ENCODE results near the gene SPANXN4.

SPANXN4 gene, protein sequence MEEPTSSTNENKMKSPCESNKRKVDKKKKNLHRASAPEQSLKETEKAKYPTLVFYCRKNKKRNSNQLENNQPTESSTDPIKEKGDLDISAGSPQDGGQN

GRCh38 chrX:143025628-143026027 is at the start of gene SPANXN4:
TSS of gene SPANXN4 (plus strand) at chrX:143025928. CDS start at chrX:143026015, 87 bp downstream.
- Mint-ChIP-seq H3K4me1 (ENCODE audit: low read depth) (no peaks in the 10 kb centered on the region), H3K27ac (no peak within 1 kb of the TSS), H3K36me3 (ENCODE audit: low read depth) (no peaks in the 10 kb centered on the region), H3K9me3 (peaks cover under 1% of the 10 kb centered on the region), H3K27me3 (ENCODE audit: low read depth) (no peaks in the 10 kb centered on the region), H3K4me3 (no peak within 1 kb of the TSS)

DNA sequence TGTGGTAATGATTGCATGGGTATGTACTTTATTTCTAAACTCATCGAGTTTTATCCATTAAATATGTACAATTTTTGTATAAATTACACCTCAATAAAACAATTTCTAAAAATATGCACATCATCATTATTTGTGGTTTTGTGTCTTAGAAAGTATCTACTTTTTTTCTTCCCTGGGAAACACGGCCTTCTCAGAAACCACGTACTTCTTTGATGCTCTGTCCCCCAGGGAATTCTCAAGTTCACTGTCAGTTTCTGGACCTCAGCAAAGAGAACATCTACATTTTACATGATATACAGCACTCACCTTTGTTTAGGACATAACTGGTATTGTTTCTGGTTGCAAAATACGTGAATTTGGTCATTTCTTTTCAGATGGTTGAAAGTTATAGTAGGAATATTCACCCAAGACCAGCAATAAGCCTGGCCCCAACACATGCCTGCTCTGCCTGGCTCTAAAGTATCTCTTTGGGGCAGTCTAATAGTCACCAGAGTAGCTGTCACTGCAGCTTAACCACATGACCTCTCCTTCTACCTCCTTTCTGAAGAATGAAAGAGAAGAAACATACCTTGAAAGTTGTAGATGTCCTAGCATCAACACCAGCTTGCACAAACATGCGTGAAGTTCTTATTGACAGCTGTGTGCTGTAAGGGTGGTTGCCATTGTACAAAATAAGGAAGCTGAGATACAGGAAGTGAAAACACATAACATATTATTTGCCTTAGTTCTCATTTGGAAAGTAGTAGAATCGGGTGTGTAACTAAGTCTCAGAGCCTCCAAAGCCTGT is 48.4 kb upstream of the SPANXN4 start:
- H3K4me3 Mint-ChIP-seq = no peak overlapping the region
- H3K36me3 Mint-ChIP-seq (ENCODE audit: low read depth) = no peaks in the 10 kb centered on the region
- no peaks in the 10 kb centered on the region for H3K27me3 Mint-ChIP-seq (ENCODE audit: low read depth)
- no peak overlapping the region for H3K27ac Mint-ChIP-seq
- H3K9me3 Mint-ChIP-seq = peaks cover 13% of the 10 kb centered on the region
- no peaks in the 10 kb centered on the region for H3K4me1 Mint-ChIP-seq (ENCODE audit: low read depth)

DNA sequence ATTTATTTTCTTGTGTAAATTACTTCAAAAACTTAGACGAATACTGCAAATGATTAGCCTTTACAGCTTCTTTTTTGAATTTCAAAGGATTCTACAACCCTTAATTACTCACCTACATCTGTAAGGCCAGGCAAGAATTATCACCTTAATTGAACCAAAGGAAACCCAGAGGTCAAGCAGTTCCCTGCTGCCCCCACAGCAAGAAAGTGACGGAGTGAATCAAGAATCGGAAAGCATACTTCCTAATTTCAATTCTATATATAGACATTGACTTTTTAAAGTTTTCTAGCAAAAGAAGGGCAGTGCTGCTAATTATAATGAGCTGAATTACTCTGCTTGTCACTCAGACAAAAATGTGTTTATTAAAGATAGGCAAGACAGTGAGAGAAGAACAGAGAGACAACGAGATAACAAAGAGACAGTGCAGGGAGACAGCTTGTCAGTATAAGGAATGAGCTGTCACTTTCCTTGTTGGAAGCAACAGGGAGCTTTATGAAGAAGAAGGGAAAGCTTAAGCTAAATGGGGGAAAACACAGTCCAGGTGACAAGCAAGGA is 47.5 kb upstream of the SPANXN4 start:
- Mint-ChIP-seq H3K9me3 (peaks cover 12% of the 10 kb centered on the region), H3K27ac (no peak overlapping the region), H3K27me3 (ENCODE audit: low read depth) (no peaks in the 10 kb centered on the region), H3K4me1 (ENCODE audit: low read depth) (no peaks in the 10 kb centered on the region), H3K4me3 (no peak overlapping the region), H3K36me3 (ENCODE audit: low read depth) (no peaks in the 10 kb centered on the region)

GRCh38 chrX:142982679-142983078 is 43.0 kb upstream of the SPANXN4 start:
- H3K36me3 Mint-ChIP-seq (ENCODE audit: low read depth) = no peaks in the 10 kb centered on the region
- H3K27me3 Mint-ChIP-seq (ENCODE audit: low read depth) = no peaks in the 10 kb centered on the region
- no peak overlapping the region for H3K27ac Mint-ChIP-seq
- peaks cover 16% of the 10 kb centered on the region for H3K9me3 Mint-ChIP-seq
- H3K4me1 Mint-ChIP-seq (ENCODE audit: low read depth) = no peaks in the 10 kb centered on the region
- H3K4me3 Mint-ChIP-seq = no peak overlapping the region

DNA sequence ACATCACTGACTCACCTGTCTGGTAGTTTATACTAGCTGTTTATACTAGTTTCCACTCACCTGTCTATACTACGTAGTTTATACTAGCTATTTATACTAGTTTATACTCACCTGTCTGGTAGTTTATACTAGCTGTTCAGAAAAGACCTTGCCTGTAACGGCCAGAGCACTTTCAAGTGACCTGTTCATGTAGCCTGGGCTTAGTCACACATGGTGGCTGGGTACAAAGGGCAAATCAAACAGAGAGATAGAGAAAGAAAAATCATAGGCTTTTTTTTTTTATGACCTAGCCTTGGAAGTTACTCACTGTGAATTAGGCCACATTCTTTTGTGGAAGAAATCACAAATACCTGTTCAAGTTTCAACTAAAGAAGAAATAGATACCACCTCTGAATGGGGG is 30.7 kb upstream of the SPANXN4 start:
- Mint-ChIP-seq H3K4me1 (ENCODE audit: low read depth) (no peaks in the 10 kb centered on the region), H3K27ac (no peak overlapping the region), H3K4me3 (no peak overlapping the region), H3K36me3 (ENCODE audit: low read depth) (no peaks in the 10 kb centered on the region), H3K27me3 (ENCODE audit: low read depth) (no peaks in the 10 kb centered on the region), H3K9me3 (no peaks in the 10 kb centered on the region)

GRCh38 chrX:142998447-142999198 is 27.1 kb upstream of the SPANXN4 start:
- H3K36me3 Mint-ChIP-seq (ENCODE audit: low read depth) = no peaks in the 10 kb centered on the region
- no peaks in the 10 kb centered on the region for H3K27me3 Mint-ChIP-seq (ENCODE audit: low read depth)
- H3K4me3 Mint-ChIP-seq = no peak overlapping the region
- no peaks in the 10 kb centered on the region for H3K9me3 Mint-ChIP-seq
- no peak overlapping the region for H3K27ac Mint-ChIP-seq
- H3K4me1 Mint-ChIP-seq (ENCODE audit: low read depth) = no peaks in the 10 kb centered on the region

DNA sequence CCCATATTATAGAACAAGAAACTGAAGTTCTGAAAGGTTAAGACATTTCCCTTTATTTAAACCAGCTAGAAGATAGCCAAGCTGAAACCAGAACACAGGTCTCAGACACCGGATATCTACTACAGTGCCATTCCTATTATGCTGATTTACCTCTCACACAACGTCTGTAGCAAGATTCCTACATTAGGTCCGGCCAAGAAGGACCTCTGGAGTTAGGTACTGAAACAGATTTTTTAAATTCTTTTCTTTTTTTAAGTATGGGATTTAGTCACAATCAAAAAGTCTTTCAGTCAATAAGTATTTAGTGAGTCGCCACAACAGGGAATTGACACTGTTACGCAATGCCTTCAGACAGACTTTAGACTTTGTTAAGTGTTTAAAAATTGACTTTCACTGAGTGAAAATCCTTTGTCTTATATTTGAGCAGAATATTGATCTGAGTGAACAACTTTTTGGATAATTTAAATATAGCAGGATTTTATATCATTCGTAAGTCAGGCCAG is 26.5 kb upstream of the SPANXN4 start:
- Mint-ChIP-seq H3K4me1 (ENCODE audit: low read depth) (no peaks in the 10 kb centered on the region), H3K9me3 (no peaks in the 10 kb centered on the region), H3K4me3 (no peak overlapping the region), H3K36me3 (ENCODE audit: low read depth) (no peaks in the 10 kb centered on the region), H3K27ac (no peak overlapping the region), H3K27me3 (ENCODE audit: low read depth) (no peaks in the 10 kb centered on the region)

DNA sequence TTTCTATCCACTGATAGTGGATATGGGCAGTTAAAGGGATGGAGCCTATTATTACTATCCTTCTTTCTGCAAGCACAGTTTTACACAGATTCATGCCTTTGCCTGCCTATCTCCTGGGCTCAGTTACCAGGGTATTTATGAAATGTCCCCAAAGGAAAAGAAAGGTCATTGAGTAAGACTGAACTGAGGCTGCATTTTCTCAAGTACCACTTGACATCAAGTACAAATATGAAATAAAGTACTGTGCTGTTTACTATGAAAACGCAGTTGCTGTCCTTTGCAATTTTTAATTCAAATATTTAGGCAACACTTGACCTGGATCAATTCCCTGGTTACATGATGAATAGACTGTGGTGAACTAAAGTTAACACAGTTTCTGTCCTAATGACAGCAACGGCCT is 23.5 kb upstream of the SPANXN4 start:
- Mint-ChIP-seq H3K9me3 (peaks cover 4% of the 10 kb centered on the region), H3K27me3 (ENCODE audit: low read depth) (no peaks in the 10 kb centered on the region), H3K36me3 (ENCODE audit: low read depth) (no peaks in the 10 kb centered on the region), H3K4me1 (ENCODE audit: low read depth) (no peaks in the 10 kb centered on the region), H3K27ac (no peak overlapping the region), H3K4me3 (no peak overlapping the region)

DNA sequence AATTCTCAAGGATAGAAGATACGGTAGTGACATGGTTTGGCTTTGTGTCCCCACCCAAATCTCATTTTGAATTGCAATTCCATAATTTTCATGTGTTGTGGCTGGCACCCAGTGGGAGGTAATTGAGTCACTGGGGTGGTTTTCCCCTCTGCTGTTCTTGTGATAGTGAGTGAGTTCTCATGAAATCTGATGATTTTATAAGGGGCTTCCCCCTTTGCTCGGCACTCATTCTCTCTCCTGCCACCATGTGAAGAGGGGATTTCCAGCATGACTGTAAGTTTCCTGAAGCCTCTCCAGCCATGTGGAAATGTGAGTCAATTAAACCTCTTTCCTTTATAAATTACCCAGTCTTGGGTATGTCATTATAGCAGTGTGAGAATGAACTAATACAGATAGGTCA is 8.5 kb upstream of the SPANXN4 start:
- Mint-ChIP-seq H3K9me3 (peaks cover 14% of the 10 kb centered on the region), H3K4me3 (no peak overlapping the region), H3K36me3 (ENCODE audit: low read depth) (no peaks in the 10 kb centered on the region), H3K27me3 (ENCODE audit: low read depth) (no peaks in the 10 kb centered on the region), H3K4me1 (ENCODE audit: low read depth) (no peaks in the 10 kb centered on the region), H3K27ac (no peak overlapping the region)

GRCh38 chrX:143027275-143027674 is 1.5 kb downstream of the SPANXN4 start:
- Mint-ChIP-seq H3K27me3 (ENCODE audit: low read depth) (no peaks in the 10 kb centered on the region), H3K9me3 (peaks cover 4% of the 10 kb centered on the region), H3K4me3 (no peak overlapping the region), H3K4me1 (ENCODE audit: low read depth) (no peaks in the 10 kb centered on the region), H3K36me3 (ENCODE audit: low read depth) (no peaks in the 10 kb centered on the region), H3K27ac (no peak overlapping the region)

- H3K4me1 Mint-ChIP-seq (ENCODE audit: low read depth) = no peaks in the 10 kb centered on the region
- peaks cover 3% of the 10 kb centered on the region for H3K9me3 Mint-ChIP-seq
- no peaks in the 10 kb centered on the region for H3K36me3 Mint-ChIP-seq (ENCODE audit: low read depth)
- no peak overlapping the region for H3K27ac Mint-ChIP-seq
- H3K4me3 Mint-ChIP-seq = no peak overlapping the region
- no peaks in the 10 kb centered on the region for H3K27me3 Mint-ChIP-seq (ENCODE audit: low read depth)
Observed at GRCh38 chrX:143047511-143047910, 21.8 kb downstream of the SPANXN4 start.

DNA sequence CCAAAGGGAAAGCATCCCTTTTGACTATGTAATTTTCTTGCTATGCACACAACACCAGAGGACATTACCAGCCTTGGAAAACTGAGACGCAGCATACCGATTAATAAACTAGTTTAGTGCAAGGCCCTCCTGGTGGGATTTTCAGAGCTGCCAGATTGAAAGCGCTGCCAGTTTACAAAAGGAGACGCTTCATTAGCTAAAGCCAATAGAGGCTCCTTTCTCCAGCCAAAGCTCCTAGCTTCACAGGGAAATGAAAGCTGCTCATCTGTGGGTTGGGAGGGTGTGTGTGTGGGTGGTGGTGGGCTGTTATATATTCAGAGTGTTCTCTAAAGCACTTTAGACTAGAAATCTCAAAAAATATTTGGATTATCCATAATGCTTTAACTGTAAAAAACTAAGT is 32.4 kb downstream of the SPANXN4 start:
- Mint-ChIP-seq H3K27ac (no peak overlapping the region), H3K9me3 (peaks cover 3% of the 10 kb centered on the region), H3K4me1 (ENCODE audit: low read depth) (no peaks in the 10 kb centered on the region), H3K27me3 (ENCODE audit: low read depth) (no peaks in the 10 kb centered on the region), H3K4me3 (no peak overlapping the region), H3K36me3 (ENCODE audit: low read depth) (no peaks in the 10 kb centered on the region)

DNA sequence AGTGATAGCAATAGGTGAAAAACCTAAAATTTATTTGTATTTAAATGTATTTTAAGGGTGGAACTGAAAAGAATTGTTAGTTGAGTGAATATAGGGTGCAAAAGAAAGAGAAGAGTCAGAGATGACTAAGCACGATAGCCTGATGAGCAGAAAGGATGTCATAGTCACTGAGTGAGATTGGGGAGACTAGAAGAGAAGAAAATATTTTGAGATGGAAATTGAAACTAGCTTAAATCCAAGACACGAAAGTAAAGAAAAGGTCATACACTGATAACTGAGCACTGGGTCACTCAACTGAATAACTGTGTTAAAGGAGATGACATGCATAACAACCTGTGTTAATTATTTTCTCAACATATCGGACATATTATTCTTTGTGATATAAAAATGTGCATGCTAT is 55.5 kb downstream of the SPANXN4 start:
- H3K36me3 Mint-ChIP-seq (ENCODE audit: low read depth) = no peaks in the 10 kb centered on the region
- H3K27me3 Mint-ChIP-seq (ENCODE audit: low read depth) = no peaks in the 10 kb centered on the region
- no peak overlapping the region for H3K27ac Mint-ChIP-seq
- peaks cover 7% of the 10 kb centered on the region for H3K9me3 Mint-ChIP-seq
- no peaks in the 10 kb centered on the region for H3K4me1 Mint-ChIP-seq (ENCODE audit: low read depth)
- no peak overlapping the region for H3K4me3 Mint-ChIP-seq

DNA sequence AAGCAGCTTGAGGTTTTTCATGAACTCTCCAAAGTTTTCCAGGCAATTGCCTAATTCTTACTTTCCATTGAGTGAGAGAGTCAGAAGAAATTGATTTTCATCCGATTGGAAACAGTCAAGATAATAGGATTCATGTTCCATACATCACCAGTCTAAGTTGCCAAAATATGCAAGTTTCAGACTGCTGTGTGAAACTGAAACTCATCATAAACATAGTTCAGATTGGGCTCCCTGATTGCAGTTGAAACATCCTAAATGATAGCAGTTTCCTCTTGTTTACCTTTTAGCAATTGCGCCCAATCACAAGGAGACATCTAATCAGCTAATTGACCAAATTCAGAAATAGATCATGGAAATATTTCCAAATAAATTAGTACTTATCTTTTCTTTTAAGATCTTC is 56.8 kb downstream of the SPANXN4 start:
- peaks cover 7% of the 10 kb centered on the region for H3K9me3 Mint-ChIP-seq
- no peak overlapping the region for H3K27ac Mint-ChIP-seq
- H3K4me3 Mint-ChIP-seq = no peak overlapping the region
- H3K36me3 Mint-ChIP-seq (ENCODE audit: low read depth) = no peaks in the 10 kb centered on the region
- H3K27me3 Mint-ChIP-seq (ENCODE audit: low read depth) = no peaks in the 10 kb centered on the region
- H3K4me1 Mint-ChIP-seq (ENCODE audit: low read depth) = no peaks in the 10 kb centered on the region
